GM12874 (cell line): ENCODE results near the gene PSTK.

Experiments used
- TF ChIP-seq, protein P1 (sequence below): IDR thresholded peaks from 2 replicates; pipeline ENCODE4 v1.5.1; 2011; ENCODE audit warnings: low read depth, mild to moderate bottlenecking, control low read depth, low read length, moderate library complexity; ENCODE audit not compliant: insufficient read depth

Gene PSTK

DNA sequence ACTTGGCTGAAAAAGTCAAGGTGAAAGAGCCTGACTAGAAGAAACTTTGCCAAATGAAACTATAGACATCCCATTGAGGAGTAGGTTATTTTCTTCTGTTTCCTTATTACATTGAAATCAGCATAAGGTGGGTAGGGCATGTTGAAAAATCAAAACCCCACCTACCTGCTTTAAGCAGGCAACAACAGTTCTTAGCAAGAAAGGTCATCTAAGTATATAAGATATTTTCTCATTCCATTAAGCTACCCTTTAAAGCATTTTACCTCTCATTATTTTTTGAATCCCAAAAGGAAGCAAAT is 59.4 kb downstream of the PSTK start:
- TF ChIP-seq, protein P1, sequence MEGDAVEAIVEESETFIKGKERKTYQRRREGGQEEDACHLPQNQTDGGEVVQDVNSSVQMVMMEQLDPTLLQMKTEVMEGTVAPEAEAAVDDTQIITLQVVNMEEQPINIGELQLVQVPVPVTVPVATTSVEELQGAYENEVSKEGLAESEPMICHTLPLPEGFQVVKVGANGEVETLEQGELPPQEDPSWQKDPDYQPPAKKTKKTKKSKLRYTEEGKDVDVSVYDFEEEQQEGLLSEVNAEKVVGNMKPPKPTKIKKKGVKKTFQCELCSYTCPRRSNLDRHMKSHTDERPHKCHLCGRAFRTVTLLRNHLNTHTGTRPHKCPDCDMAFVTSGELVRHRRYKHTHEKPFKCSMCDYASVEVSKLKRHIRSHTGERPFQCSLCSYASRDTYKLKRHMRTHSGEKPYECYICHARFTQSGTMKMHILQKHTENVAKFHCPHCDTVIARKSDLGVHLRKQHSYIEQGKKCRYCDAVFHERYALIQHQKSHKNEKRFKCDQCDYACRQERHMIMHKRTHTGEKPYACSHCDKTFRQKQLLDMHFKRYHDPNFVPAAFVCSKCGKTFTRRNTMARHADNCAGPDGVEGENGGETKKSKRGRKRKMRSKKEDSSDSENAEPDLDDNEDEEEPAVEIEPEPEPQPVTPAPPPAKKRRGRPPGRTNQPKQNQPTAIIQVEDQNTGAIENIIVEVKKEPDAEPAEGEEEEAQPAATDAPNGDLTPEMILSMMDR, result no peak
